Peyer's patch (tissue), 4 donors: ENCODE measurements around the gene TYROBP.

Experiments used
- CTCF ChIP-seq, 6 experiments: fragments of 450-650 bp in 4 of 6; fragments of 200-600 bp in 2 of 6; sonication (generic) in 1 of 6; IDR thresholded peaks; one replicate each; pipeline ENCODE4 v1.5.1; 2017 to 2019; ENCODE audit warnings: antibody characterized with exemption in 6 of 6, mild to moderate bottlenecking in 3 of 6, moderate library complexity in 1 of 6
- POLR2A ChIP-seq, 2 donors: fragments of 450-650 bp; IDR thresholded peaks; one replicate each; pipeline ENCODE4 v1.5.1; 2017; ENCODE audit warnings: antibody characterized with exemption in 2 of 2, mild to moderate bottlenecking in 2 of 2, moderate library complexity in 2 of 2

- no peak for TF ChIP-seq CTCF (IDR thresholded peaks at IDR 0.05)
- no peak for TF ChIP-seq POLR2A (IDR thresholded peaks at IDR 0.05)
Observed at GRCh38 chr19:35894342-35894741, 13.8 kb downstream of the TYROBP start.
